HCT116 (cell line): ENCODE results near the gene CCDC81. TPM values are rescaled to one million over a fixed set of nuclear protein-coding genes. Genes with fewer than 3 reads are reported as not detected.

Experiments
- JUND ChIP-seq: IDR thresholded peaks from 2 replicates; pipeline ENCODE4 v1.6.1; 2012
- SIN3A ChIP-seq: IDR thresholded peaks from 2 replicates; pipeline ENCODE4 v1.6.1; 2012; ENCODE audit warnings: low read depth
- TCF7L2 ChIP-seq: IDR thresholded peaks from 2 replicates; pipeline ENCODE4 v1.7.0; 2011; ENCODE audit warnings: borderline replicate concordance, inconsistent platforms; ENCODE audit not compliant: insufficient read depth, insufficient read length; ENCODE audit errors: extremely low read depth
- ZFX ChIP-seq: fragments of 450-650 bp; IDR thresholded peaks from 2 replicates; pipeline ENCODE4 v1.6.1; 2017
- ZNF274 ChIP-seq: fragments of 200-500 bp; sonication (Bioruptor generic); IDR thresholded peaks from 2 replicates; pipeline ENCODE4 v1.6.1; 2014; ENCODE audit warnings: mild to moderate bottlenecking, low read depth, low read length, inconsistent platforms
- total RNA-seq: library from RNA; stranded (reverse); gene quantifications from one replicate; pipeline ENCODE4 v1.2.1, GENCODE V29; 2021; ENCODE audit not compliant: unreplicated experiment
- TF ChIP-seq, protein P1 (sequence below): IDR thresholded peaks from 2 replicates; pipeline ENCODE4 v1.6.1; 2012; ENCODE audit warnings: low read depth
- TF ChIP-seq, protein P2 (sequence below): IDR thresholded peaks from 2 replicates; pipeline ENCODE4 v1.6.1; 2011; ENCODE audit warnings: mild to moderate bottlenecking, low read length, moderate library complexity; ENCODE audit not compliant: insufficient replicate concordance; ENCODE audit errors: extremely low read depth
- TF ChIP-seq, protein P3 (sequence below): IDR thresholded peaks from 2 replicates; pipeline ENCODE4 v1.6.1; 2012

The CCDC81 gene
- total RNA-seq, 1 experiment from 2014 or later: 0.69 TPM

DNA sequence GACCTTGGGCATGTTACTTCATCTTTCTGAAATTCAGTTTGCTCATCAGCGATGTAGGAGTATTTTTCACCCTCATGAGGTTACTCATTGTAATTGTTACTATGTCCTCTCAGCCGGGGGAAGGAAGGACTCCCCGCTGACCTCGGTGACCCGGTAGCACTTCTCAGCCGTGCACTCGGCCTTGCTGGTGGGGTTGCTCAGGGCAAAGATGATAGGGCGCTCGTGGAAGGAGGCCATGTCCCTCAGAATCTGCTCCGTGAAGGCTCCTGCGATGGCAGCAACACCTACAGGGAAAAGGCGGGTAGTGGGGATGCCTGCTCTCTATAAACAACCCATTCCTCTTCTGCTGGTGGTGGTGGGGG lies 72.2 kb downstream of the CCDC81 start (continued):
- TF ChIP-seq, protein P1, sequence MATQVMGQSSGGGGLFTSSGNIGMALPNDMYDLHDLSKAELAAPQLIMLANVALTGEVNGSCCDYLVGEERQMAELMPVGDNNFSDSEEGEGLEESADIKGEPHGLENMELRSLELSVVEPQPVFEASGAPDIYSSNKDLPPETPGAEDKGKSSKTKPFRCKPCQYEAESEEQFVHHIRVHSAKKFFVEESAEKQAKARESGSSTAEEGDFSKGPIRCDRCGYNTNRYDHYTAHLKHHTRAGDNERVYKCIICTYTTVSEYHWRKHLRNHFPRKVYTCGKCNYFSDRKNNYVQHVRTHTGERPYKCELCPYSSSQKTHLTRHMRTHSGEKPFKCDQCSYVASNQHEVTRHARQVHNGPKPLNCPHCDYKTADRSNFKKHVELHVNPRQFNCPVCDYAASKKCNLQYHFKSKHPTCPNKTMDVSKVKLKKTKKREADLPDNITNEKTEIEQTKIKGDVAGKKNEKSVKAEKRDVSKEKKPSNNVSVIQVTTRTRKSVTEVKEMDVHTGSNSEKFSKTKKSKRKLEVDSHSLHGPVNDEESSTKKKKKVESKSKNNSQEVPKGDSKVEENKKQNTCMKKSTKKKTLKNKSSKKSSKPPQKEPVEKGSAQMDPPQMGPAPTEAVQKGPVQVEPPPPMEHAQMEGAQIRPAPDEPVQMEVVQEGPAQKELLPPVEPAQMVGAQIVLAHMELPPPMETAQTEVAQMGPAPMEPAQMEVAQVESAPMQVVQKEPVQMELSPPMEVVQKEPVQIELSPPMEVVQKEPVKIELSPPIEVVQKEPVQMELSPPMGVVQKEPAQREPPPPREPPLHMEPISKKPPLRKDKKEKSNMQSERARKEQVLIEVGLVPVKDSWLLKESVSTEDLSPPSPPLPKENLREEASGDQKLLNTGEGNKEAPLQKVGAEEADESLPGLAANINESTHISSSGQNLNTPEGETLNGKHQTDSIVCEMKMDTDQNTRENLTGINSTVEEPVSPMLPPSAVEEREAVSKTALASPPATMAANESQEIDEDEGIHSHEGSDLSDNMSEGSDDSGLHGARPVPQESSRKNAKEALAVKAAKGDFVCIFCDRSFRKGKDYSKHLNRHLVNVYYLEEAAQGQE: no peak
- TF ChIP-seq, protein P2, sequence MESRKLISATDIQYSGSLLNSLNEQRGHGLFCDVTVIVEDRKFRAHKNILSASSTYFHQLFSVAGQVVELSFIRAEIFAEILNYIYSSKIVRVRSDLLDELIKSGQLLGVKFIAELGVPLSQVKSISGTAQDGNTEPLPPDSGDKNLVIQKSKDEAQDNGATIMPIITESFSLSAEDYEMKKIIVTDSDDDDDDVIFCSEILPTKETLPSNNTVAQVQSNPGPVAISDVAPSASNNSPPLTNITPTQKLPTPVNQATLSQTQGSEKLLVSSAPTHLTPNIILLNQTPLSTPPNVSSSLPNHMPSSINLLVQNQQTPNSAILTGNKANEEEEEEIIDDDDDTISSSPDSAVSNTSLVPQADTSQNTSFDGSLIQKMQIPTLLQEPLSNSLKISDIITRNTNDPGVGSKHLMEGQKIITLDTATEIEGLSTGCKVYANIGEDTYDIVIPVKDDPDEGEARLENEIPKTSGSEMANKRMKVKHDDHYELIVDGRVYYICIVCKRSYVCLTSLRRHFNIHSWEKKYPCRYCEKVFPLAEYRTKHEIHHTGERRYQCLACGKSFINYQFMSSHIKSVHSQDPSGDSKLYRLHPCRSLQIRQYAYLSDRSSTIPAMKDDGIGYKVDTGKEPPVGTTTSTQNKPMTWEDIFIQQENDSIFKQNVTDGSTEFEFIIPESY: no peak
- TF ChIP-seq, protein P3, sequence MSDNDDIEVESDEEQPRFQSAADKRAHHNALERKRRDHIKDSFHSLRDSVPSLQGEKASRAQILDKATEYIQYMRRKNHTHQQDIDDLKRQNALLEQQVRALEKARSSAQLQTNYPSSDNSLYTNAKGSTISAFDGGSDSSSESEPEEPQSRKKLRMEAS: no peak
- no peak for TF ChIP-seq SIN3A
- no peak for TF ChIP-seq JUND
- TF ChIP-seq ZNF274: no peak
- no peak for TF ChIP-seq TCF7L2
- TF ChIP-seq ZFX: no peak
